ENCODE data around the gene NELFA. TPM values are rescaled to one million over a fixed set of nuclear protein-coding genes. Genes with fewer than 3 reads are reported as not detected.

NELFA gene
- total and polyA plus RNA-seq, 3 experiments from 2014 or later, result 31.2 to 44.6 (median 42.5) TPM

- Mint-ChIP-seq H3K9me3 (no peaks in the 10 kb centered on the region), H3K36me3 (peaks cover 22 to 83% (median 25%) of the 10 kb centered on the region in 3 donors), H3K4me3 (no peak overlapping the region), H3K27ac (no peak overlapping the region), H3K27me3 (no peaks in the 10 kb centered on the region), H3K4me1 (no peaks in the 10 kb centered on the region)
- DNase-seq, result no peak
- POLR2A ChIA-PET, result no interaction called here
- CTCF ChIA-PET, result no interaction called here
- Histone ChIP-seq H3K27me3 (ENCODE audit: insufficient read depth, low read length, poor library complexity, severe bottlenecking) (no peaks in the 10 kb centered on the region), H3K9me3 (ENCODE audit: low read length) (no peaks in the 10 kb centered on the region), H3K36me3 (ENCODE audit: insufficient read depth, low read length) (peaks cover 49% of the 10 kb centered on the region), H3K4me3 (ENCODE audit: low read length) (no peak overlapping the region), H3K4me1 (ENCODE audit: insufficient read depth, low read length) (no peaks in the 10 kb centered on the region), H3K27ac (ENCODE audit: low read depth, low read length) (no peak overlapping the region)
Observed at GRCh38 chr4:1958276-1959103, 50.3 kb downstream of the NELFA start.

GRCh38 chr4:1956631-1957030, 52.1 kb downstream of the NELFA start:
- ChIA-PET CTCF (no interaction called here), POLR2A (no interaction called here)
- H3K36me3 Mint-ChIP-seq, result peaks cover 15 to 83% (median 20%) of the 10 kb centered on the region in 3 donors
- peak overlapping the region in 2 of 8 donors; percentile 54 to 66 for H3K27ac Mint-ChIP-seq
- no peak overlapping the region for H3K27ac ChIP-seq (ENCODE audit: low read depth, low read length)
- H3K4me3 ChIP-seq (ENCODE audit: low read length), result no peak overlapping the region
- peaks cover 36% of the 10 kb centered on the region for H3K36me3 ChIP-seq (ENCODE audit: insufficient read depth, low read length)
- no peaks in the 10 kb centered on the region for H3K9me3 Mint-ChIP-seq
- no peak for DNase-seq
- H3K27me3 ChIP-seq (ENCODE audit: insufficient read depth, low read length, poor library complexity, severe bottlenecking), result no peaks in the 10 kb centered on the region
- H3K4me3 Mint-ChIP-seq, result no peak overlapping the region
- H3K27me3 Mint-ChIP-seq, result no peaks in the 10 kb centered on the region
- H3K4me1 Mint-ChIP-seq, result no peaks in the 10 kb centered on the region
- H3K9me3 ChIP-seq (ENCODE audit: low read length), result no peaks in the 10 kb centered on the region
- no peaks in the 10 kb centered on the region for H3K4me1 ChIP-seq (ENCODE audit: insufficient read depth, low read length)

GRCh38 chr4:1953335-1953734, 55.4 kb downstream of the NELFA start:
- no peaks in the 10 kb centered on the region for H3K4me1 Mint-ChIP-seq
- peaks cover 18% of the 10 kb centered on the region for H3K36me3 ChIP-seq (ENCODE audit: insufficient read depth, low read length)

DNA sequence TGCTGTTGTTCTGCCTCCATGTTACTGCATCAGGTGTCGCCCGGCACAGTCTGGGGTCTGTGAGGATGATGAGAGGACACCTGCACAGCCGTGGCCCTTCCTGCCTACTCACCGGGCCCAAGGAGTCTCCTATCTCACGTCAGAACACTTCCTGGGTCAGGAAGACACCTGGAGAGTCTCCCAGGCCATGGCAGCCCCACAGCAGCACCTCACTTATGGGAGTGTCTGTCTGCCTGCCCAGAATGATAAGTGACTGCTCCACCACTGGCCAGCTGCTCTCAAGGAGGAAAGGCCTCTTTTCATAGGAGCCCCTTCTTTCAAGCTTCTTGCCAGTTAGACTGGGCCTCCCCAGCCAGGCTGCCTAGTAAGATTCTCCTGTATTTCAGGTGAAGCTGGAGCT, 56.1 kb downstream of the NELFA start:
- H3K9me3 ChIP-seq (ENCODE audit: low read length), result no peaks in the 10 kb centered on the region
- H3K9me3 Mint-ChIP-seq, result no peaks in the 10 kb centered on the region
- H3K27ac ChIP-seq (ENCODE audit: low read depth, low read length), result no peak overlapping the region
- H3K27me3 Mint-ChIP-seq, result no peaks in the 10 kb centered on the region
- peaks cover 3 to 71% (median 9%) of the 10 kb centered on the region in 3 donors for H3K36me3 Mint-ChIP-seq
- peaks cover 18% of the 10 kb centered on the region for H3K36me3 ChIP-seq (ENCODE audit: insufficient read depth, low read length)
- no peaks in the 10 kb centered on the region for H3K4me1 ChIP-seq (ENCODE audit: insufficient read depth, low read length)
- DNase-seq, result no peak
- no peak overlapping the region for H3K4me3 ChIP-seq (ENCODE audit: low read length)
- H3K27me3 ChIP-seq (ENCODE audit: insufficient read depth, low read length, poor library complexity, severe bottlenecking), result no peaks in the 10 kb centered on the region
- H3K4me3 Mint-ChIP-seq, result no peak overlapping the region
- no peaks in the 10 kb centered on the region for H3K4me1 Mint-ChIP-seq
- ChIA-PET CTCF (interaction anchor here (0.9 kb wide), 1 partner anchor 9 kb away, joined by 3 read pairs; no protein-coding TSS in a partner anchor), POLR2A (no interaction called here)
- no peak overlapping the region for H3K27ac Mint-ChIP-seq

More at GRCh38 chr4:1953335-1953734, 55.4 kb downstream of the NELFA start:
- CTCF ChIA-PET, result interaction anchor here (0.9 kb wide), 1 partner anchor 8 kb away, joined by 3 read pairs; no protein-coding TSS in a partner anchor
- no peaks in the 10 kb centered on the region for H3K9me3 ChIP-seq (ENCODE audit: low read length)
- no peaks in the 10 kb centered on the region for H3K4me1 ChIP-seq (ENCODE audit: insufficient read depth, low read length)
- Mint-ChIP-seq H3K4me3 (no peak overlapping the region), H3K27ac (no peak overlapping the region), H3K36me3 (peaks cover 3 to 73% (median 13%) of the 10 kb centered on the region in 3 donors), H3K9me3 (no peaks in the 10 kb centered on the region), H3K27me3 (no peaks in the 10 kb centered on the region)
- no peak overlapping the region for H3K27ac ChIP-seq (ENCODE audit: low read depth, low read length)
- DNase-seq, result no peak
- POLR2A ChIA-PET, result no interaction called here
- no peak overlapping the region for H3K4me3 ChIP-seq (ENCODE audit: low read length)
- no peaks in the 10 kb centered on the region for H3K27me3 ChIP-seq (ENCODE audit: insufficient read depth, low read length, poor library complexity, severe bottlenecking)

DNA sequence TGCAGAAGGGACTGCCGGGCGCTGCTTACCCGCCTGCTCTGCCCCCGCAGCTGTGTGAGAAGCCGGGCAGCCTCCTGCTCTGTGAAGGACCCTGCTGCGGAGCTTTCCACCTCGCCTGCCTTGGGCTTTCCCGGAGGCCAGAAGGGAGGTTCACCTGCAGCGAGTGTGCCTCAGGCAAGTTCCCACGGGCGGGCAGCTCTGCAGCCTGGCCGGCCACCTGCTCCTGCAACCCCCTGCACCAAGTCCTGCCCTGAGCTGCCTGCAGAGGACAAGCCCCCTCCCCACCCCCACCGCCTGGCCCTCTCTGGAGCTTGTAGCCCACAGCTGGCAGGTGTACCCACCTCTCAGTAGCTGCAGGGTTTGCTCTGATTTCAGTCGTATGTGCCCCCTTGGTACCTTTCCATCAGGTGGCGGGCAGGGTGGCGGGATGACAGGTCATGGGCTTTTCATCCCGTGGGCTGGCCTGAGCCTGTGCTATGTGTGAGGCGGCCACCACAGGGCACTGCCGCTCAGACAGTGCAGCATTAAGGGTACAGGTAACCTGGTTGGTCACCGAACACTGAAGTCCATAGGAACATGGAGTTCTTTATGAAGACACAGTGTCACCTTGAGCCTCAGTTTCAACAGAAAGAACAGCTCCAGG, 56.6 kb downstream of the NELFA start:
- no peak overlapping the region for H3K27ac Mint-ChIP-seq
- CTCF ChIA-PET, result interaction anchor here (0.9 kb wide), 1 partner anchor 9 kb away, joined by 3 read pairs; no protein-coding TSS in a partner anchor

GRCh38 chr4:1950369-1950768, 58.4 kb downstream of the NELFA start:
- no peaks in the 10 kb centered on the region for H3K27me3 Mint-ChIP-seq
- peaks cover 0 to 68% (median 3%) of the 10 kb centered on the region in 3 donors for H3K36me3 Mint-ChIP-seq
- H3K36me3 ChIP-seq (ENCODE audit: insufficient read depth, low read length), result peaks cover 14% of the 10 kb centered on the region

More for the DNA sequence above, 56.6 kb downstream of the NELFA start:
- Mint-ChIP-seq H3K36me3 (peaks cover 3 to 72% (median 8%) of the 10 kb centered on the region in 3 donors), H3K27me3 (no peaks in the 10 kb centered on the region), H3K4me1 (no peaks in the 10 kb centered on the region), H3K9me3 (no peaks in the 10 kb centered on the region), H3K4me3 (no peak overlapping the region)
- H3K4me3 ChIP-seq (ENCODE audit: low read length), result no peak overlapping the region
- H3K27me3 ChIP-seq (ENCODE audit: insufficient read depth, low read length, poor library complexity, severe bottlenecking), result no peaks in the 10 kb centered on the region
- H3K36me3 ChIP-seq (ENCODE audit: insufficient read depth, low read length), result peaks cover 18% of the 10 kb centered on the region
- H3K27ac ChIP-seq (ENCODE audit: low read depth, low read length), result no peak overlapping the region
- POLR2A ChIA-PET, result no interaction called here
- DNase-seq, result no peak
- H3K9me3 ChIP-seq (ENCODE audit: low read length), result no peaks in the 10 kb centered on the region
- no peaks in the 10 kb centered on the region for H3K4me1 ChIP-seq (ENCODE audit: insufficient read depth, low read length)

GRCh38 chr4:1948892-1949436, 59.8 kb downstream of the NELFA start:
- Mint-ChIP-seq H3K27ac (peak overlapping the region in 5 of 8 donors; percentile 29 to 85 (median 57)), H3K27me3 (no peaks in the 10 kb centered on the region), H3K4me3 (no peak overlapping the region), H3K4me1 (no peaks in the 10 kb centered on the region), H3K9me3 (no peaks in the 10 kb centered on the region), H3K36me3 (peaks cover 0 to 67% (median 5%) of the 10 kb centered on the region in 3 donors)
- no peak overlapping the region for H3K27ac ChIP-seq (ENCODE audit: low read depth, low read length)
- peaks cover 9% of the 10 kb centered on the region for H3K36me3 ChIP-seq (ENCODE audit: insufficient read depth, low read length)
- H3K4me1 ChIP-seq (ENCODE audit: insufficient read depth, low read length), result no peaks in the 10 kb centered on the region
- H3K4me3 ChIP-seq (ENCODE audit: low read length), result no peak overlapping the region
- ChIA-PET CTCF (no interaction called here), POLR2A (no interaction called here)
- H3K9me3 ChIP-seq (ENCODE audit: low read length), result no peaks in the 10 kb centered on the region
- peak in 1 of 5 donors; percentile 31 for DNase-seq
- H3K27me3 ChIP-seq (ENCODE audit: insufficient read depth, low read length, poor library complexity, severe bottlenecking), result no peaks in the 10 kb centered on the region

More at GRCh38 chr4:1950369-1950768, 58.4 kb downstream of the NELFA start:
- Histone ChIP-seq H3K4me1 (ENCODE audit: insufficient read depth, low read length) (no peaks in the 10 kb centered on the region), H3K27ac (ENCODE audit: low read depth, low read length) (no peak overlapping the region), H3K9me3 (ENCODE audit: low read length) (no peaks in the 10 kb centered on the region), H3K4me3 (ENCODE audit: low read length) (no peak overlapping the region), H3K27me3 (ENCODE audit: insufficient read depth, low read length, poor library complexity, severe bottlenecking) (no peaks in the 10 kb centered on the region)
- ChIA-PET POLR2A (no interaction called here), CTCF (no interaction called here)
- peak overlapping the region in 1 of 8 donors; percentile 54 for H3K27ac Mint-ChIP-seq
- H3K4me3 Mint-ChIP-seq, result no peak overlapping the region
- no peaks in the 10 kb centered on the region for H3K9me3 Mint-ChIP-seq
- DNase-seq, result no peak
- H3K4me1 Mint-ChIP-seq, result no peaks in the 10 kb centered on the region

- Mint-ChIP-seq H3K4me3 (no peak overlapping the region), H3K4me1 (no peaks in the 10 kb centered on the region)
Observed at GRCh38 chr4:1948232-1948631, 60.5 kb downstream of the NELFA start.

More at GRCh38 chr4:1948232-1948631, 60.5 kb downstream of the NELFA start:
- Mint-ChIP-seq H3K9me3 (no peaks in the 10 kb centered on the region), H3K36me3 (peaks cover 0 to 68% (median 5%) of the 10 kb centered on the region in 3 donors), H3K27ac (peak overlapping the region in 1 of 8 donors; percentile 21), H3K27me3 (no peaks in the 10 kb centered on the region)
- H3K9me3 ChIP-seq (ENCODE audit: low read length), result no peaks in the 10 kb centered on the region
- no peak overlapping the region for H3K4me3 ChIP-seq (ENCODE audit: low read length)
- H3K36me3 ChIP-seq (ENCODE audit: insufficient read depth, low read length), result peaks cover 9% of the 10 kb centered on the region
- DNase-seq, result no peak
- ChIA-PET CTCF (no interaction called here), POLR2A (no interaction called here)
- H3K27ac ChIP-seq (ENCODE audit: low read depth, low read length), result no peak overlapping the region
- H3K4me1 ChIP-seq (ENCODE audit: insufficient read depth, low read length), result no peaks in the 10 kb centered on the region
- H3K27me3 ChIP-seq (ENCODE audit: insufficient read depth, low read length, poor library complexity, severe bottlenecking), result no peaks in the 10 kb centered on the region

All from CD8-positive, alpha-beta memory T cell (primary cell).